Fibroblast of skin of right biceps (primary cell): Measurements from ENCODE around the gene BTF3L4.
"Not testable (repeated sequence)": the region's sequence is repeated elsewhere in the genome, so short reads cannot be mapped to it uniquely, and the experiment has no call there.

ENCODE experiments used
- DNase-seq: peaks from one replicate; pipeline ENCODE4 v3.0.0-alpha.2; 2013

Gene BTF3L4

GRCh38 chr1:52055866-52056162, 281 bp upstream of the BTF3L4 start:
- DNase-seq, result no peak

GRCh38 chr1:52056937-52057231, 789 bp downstream of the BTF3L4 start:
- peak; percentile 55 for DNase-seq

- peak; percentile 3 for DNase-seq
Observed at GRCh38 chr1:52057255-52057654, 1.2 kb downstream of the BTF3L4 start.

- peak; percentile 25 for DNase-seq
Observed at GRCh38 chr1:52057876-52058415, 1.9 kb downstream of the BTF3L4 start.

- peak; percentile 59 for DNase-seq
Observed at GRCh38 chr1:52059321-52059720, 3.2 kb downstream of the BTF3L4 start.

GRCh38 chr1:52059888-52060287, 3.8 kb downstream of the BTF3L4 start:
- DNase-seq, result no peak

GRCh38 chr1:52060822-52061221, 4.7 kb downstream of the BTF3L4 start:
- DNase-seq, result no peak

- no peak for DNase-seq
Observed at GRCh38 chr1:52063192-52063591, 7.1 kb downstream of the BTF3L4 start.

GRCh38 chr1:52070704-52071103, 14.6 kb downstream of the BTF3L4 start:
- no peak for DNase-seq

- DNase-seq, result no peak
Observed at GRCh38 chr1:52072291-52072690, 16.2 kb downstream of the BTF3L4 start.

- DNase-seq, result not testable (repeated sequence)
Observed at GRCh38 chr1:52077277-52077676, 21.2 kb downstream of the BTF3L4 start.

GRCh38 chr1:52080014-52080415, 23.9 kb downstream of the BTF3L4 start:
- DNase-seq, result no peak

GRCh38 chr1:52087892-52088291, 31.8 kb downstream of the BTF3L4 start:
- not testable (repeated sequence) for DNase-seq

GRCh38 chr1:52094300-52094699, 38.2 kb downstream of the BTF3L4 start:
- not testable (repeated sequence) for DNase-seq

- DNase-seq, result no peak
Observed at GRCh38 chr1:52096216-52096615, 40.1 kb downstream of the BTF3L4 start.

- DNase-seq, result no peak
Observed at GRCh38 chr1:52098139-52098871, 42.2 kb downstream of the BTF3L4 start.

- DNase-seq, result no peak
Observed at GRCh38 chr1:52102336-52103013, 46.4 kb downstream of the BTF3L4 start.

- DNase-seq, result no peak
Observed at GRCh38 chr1:52111492-52111891, 55.4 kb downstream of the BTF3L4 start.

- no peak for DNase-seq
Observed at GRCh38 chr1:52112489-52112888, 56.4 kb downstream of the BTF3L4 start.

- DNase-seq, result no peak
Observed at GRCh38 chr1:52119301-52120079, 63.4 kb downstream of the BTF3L4 start.

- no peak for DNase-seq
Observed at GRCh38 chr1:52122384-52122783, 66.3 kb downstream of the BTF3L4 start.

- DNase-seq, result no peak
Observed at GRCh38 chr1:52123622-52124021, 67.5 kb downstream of the BTF3L4 start.

GRCh38 chr1:52125736-52126359, 69.8 kb downstream of the BTF3L4 start:
- no peak for DNase-seq
